HG02870 (cell line): ENCODE measurements around the gene PLA2G4F.

Source experiments
- ATAC-seq: cut with Tn5 transposase; IDR thresholded peaks from one replicate; pipeline ENCODE4 v1.9.1; 2021; ENCODE audit warnings: mild to moderate bottlenecking, moderate library complexity; ENCODE audit not compliant: unreplicated experiment

Gene PLA2G4F

DNA sequence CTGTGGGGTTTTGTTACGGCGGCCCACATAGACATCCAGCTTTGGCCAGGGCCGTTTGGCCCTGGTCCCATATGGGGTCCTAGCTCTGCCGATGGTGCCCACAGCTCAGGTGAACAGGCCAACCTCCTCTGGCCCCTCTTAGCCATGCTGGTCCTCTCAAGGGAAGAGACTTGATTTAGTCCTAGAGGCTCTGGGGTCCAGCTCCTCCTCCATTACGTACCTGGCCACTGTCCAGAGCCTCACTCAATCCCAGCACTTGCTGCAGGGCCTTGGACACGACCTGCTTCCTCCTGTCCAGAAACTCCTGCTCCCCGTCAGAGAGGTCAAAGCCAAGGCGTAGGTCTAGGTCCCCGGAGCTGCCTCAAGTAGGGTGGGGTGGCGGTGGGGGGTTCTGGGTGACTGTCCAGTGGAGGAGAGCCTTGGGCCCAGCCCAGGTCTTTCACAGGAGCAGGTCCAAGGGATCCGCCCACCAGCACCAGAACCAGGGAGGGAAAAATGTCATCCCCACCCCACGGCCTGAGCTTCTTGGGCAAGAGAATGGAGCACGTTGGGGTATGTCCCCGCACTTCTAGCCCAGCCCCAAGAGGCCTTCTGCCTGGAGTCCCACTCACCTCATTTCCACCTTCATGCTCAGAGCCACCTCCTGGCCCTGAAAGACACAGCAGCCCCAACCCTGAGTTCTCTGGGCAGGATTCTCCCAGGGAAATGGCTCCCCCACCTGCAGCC is 6.8 kb downstream of the PLA2G4F start:
- ATAC-seq: no peak

DNA sequence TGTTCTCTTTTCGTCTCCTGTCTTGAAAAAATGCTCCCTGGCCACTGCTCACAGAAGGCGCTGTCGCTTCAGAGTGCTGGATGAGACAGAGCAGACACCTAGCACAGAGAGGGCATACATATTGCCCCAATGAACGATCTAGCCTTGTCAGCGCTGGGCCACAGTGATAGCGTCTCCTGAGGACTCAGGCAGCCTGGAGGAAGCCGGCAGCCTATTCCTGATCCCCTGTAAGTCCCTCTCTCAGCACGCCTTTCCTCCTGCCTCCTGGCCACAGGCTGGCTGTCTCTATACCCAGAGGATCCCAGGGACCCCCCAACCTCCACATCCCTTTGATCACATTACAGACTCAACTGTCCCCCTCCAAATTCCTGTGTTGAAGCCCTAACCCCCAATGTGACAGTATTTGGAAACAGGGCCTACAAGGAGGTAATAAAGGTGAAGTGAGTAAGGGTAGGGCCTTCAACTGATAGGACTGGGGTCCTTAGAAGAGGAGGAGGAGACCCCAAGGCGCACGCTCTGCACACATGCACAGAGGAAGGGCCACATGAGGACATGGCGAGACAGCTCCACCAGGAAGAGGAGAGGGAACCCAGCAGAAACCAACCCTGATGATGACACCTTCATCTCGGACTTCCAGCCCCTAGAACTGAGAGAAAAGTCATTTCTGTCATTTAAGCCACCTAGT is 7.5 kb downstream of the PLA2G4F start:
- ATAC-seq: no peak

DNA sequence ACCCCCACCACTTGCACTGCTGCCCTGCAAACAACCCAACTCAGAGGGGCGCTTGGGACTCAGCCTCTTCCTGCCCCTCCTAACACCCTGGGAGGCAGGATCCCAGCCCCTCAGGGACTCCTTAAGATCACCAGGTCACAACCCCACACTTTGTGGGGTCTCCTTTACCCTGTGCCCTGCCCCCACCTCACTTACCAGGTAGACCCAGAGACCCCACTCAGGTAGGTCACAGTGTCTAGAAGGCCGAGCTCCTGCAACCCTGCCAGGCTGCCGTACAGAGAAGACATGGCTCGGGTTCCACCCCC is 9.1 kb downstream of the PLA2G4F start:
- ATAC-seq: no peak

DNA sequence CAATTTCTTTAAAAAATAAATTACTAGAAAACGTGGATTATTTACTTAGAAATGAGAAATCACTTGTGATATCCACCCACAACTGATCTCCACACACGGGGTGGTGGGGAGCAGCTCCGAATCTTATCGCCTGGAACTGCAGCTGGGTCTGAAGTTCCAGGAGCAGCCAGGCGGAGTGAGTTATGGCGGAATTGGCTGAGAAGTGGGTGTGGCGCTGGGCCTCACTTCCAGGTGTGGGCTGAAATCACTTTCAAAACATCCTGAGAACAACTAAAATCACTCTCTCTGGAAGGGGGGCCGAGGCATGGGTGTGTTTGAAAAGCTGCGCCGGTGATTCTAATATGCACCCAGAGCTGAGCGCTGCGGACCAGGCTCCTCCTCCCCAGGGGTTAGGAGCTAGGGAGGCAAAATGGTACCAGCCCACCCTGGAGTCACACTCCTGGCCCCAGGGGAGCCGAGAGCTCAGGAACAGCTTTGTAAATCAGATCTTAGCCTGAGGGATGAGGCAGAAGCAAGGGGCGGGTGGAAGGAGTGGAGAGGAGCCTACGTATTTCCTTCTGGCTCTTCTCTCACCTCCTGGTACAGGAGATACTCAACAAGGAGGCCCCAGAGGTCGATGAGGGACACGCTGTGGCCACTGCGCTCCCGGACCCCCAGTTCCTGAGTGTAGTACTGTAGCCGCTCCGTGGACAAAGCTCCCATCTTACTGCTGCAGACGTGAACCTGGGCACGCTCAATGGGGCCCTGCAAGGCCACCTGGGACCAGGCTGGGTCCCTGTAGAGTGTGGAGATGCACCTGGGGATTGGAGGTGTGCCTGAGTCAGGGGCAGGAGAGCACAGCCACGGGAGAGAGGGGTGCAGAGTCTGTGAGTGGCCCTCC is 9.6 kb downstream of the PLA2G4F start:
- ATAC-seq: no peak

DNA sequence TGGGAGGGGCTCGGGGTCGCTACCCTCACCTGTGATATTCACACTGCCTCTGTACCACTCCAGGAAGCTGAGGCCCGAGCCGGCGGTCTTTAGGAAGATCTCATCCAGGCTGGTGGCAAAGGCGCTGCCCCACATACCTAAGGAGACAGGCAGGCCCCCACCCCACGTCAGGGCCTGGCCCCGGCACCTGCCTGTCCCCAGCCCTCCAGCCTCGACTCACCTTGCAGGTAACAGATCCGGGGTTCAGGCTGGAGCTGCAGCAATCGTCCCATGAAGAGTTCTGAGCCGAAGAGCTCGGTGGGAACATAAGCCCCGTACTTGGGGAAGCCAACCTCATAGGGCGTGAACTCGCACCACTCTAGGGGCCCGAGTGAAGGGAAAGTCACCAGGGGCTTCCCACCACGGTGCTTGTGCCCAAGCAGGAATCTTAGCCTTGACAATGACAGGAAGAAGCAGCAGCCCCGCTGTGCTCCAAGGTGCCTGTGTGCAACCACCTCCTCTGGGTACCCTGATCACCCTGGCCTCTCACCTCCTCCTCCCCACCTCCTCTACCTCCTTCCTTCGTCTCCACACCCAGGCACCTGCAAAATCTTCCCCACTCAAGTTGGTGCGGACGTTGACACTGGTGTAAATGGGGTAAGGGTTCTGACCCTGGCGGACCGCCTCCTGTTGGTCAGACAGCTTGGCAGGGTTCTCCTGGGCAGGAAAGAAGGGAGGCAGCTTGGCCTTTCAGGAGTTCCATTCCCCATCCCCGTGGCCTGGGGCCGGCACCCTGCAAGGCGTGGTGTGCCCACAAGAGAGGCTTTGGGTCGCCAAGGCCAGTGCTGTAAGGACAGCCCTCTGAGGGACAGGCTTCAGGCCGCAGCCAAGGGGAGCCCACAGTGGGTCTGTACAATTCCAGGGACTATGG is 10.6 kb downstream of the PLA2G4F start:
- no peak for ATAC-seq

DNA sequence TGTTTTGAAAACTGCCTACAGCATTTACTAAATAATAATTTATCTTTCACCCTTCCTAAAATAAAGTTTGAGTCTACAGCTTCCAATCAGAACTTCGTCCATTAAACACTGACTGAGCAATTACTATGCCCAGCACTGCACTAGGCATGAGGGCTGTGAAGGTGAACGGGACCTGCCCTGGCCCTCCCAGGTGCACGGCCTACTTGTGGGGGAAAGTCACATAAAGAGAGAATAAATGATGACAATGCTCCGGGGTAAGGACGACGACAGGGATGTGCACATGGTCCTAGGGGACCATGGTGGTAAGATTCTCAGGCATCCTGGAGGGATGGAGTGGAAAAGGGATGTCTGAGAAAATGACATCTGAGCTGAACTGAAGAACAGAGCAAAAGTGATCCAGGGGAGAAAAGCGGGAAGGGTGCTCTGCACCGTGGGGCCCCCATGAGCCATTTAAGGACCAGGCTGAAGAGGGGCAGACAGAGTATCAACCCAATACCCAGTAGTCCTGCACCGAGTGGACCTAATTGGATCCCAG is 11.5 kb downstream of the PLA2G4F start:
- ATAC-seq: no peak

DNA sequence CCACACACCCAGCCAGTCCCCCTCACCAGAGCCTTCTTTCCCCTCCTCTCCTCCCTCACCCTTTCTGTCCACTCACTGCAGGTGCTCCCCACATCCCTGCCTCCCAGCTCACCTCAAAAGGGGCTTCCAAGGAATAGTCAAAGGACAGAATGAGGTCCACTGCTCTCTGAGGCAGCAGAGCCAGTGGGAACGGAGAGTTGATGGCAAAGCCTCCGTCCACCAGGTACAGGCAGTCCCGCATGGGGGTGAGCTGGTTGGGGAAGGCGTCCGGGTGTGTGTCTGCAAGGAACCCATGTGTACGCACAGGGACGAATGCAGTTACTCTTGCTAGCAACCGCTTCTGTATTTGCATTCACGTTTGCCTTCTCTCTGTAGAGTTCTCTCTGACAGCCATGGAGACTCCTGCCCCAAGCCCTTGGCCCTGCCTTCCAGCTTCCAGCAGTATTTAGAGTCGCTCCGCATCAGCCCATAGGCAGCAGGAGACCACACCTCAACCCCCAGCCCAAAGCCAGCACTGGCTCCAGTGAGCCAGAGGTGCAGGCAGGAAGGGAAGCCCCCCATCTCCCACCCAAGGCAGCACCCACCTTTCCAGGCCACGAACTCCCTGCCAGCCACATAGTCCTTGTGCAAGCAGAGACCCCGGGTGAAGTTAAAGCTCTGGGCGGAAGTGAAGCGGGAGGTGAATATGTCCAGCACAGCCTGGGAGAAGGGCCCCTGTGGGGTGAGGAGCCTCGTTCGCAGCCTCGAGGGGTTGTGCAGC is 12.4 kb downstream of the PLA2G4F start:
- no peak for ATAC-seq

DNA sequence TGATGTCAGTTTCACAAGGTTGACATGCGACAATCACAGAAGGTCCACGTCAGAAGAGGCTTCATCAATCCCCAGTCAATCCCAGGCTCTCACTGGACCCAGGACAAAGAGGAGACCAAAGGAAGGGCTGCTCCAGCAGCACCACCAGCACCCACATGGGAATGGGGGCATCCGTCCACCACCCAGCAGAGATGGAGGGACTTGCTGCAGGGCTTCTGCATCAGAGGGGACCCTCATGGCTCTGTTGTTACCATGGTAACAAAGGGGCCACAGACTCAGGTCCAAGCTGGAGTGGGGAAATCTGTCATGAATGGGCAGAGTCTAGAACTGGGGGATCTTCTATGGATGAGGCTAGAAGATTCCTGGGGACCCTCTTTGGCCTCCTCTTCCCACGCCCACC is 13.1 kb downstream of the PLA2G4F start:
- no peak for ATAC-seq

DNA sequence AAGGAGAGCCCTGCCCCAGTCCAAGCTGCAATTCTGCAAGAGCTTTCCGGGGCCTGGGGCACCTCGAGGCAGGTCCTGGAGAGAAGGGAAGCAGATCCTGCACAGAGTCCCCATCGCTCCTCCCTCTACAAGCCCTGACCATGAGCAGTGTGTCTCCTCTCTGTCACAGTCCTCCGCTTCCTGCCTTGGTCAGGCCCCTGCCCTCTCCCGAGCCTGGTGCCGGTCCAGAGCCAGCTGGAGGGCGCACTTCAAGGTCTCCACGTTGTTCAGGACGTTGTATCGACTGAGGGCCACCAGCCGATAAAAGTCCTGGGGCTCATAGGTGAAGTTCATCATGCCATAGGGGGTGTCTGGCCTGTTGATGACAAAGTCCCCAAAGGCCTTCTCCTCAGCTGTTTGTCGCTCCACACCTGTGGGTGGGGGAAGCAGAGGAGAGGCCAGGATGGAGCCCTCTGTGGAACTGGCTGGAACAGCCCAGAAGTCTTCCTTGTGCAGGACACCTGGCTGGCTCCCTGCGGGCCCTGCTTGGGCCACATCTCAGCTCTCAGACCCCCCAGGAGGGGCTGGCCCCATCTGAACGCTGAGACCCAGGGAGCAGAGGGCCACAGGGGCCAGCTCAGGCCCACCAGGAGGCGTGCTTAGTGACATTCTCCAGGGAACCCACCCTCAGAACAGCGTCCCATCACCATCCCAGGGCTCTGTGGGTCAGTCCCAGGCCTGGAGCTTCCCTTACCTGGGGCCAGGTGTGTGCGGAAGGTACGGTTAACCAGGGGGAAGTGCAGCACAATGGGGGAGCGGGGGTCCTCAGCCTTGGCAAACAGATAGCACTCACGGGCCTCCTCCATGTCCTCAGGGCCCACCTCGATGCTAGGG is 14.4 kb downstream of the PLA2G4F start:
- no peak for ATAC-seq

DNA sequence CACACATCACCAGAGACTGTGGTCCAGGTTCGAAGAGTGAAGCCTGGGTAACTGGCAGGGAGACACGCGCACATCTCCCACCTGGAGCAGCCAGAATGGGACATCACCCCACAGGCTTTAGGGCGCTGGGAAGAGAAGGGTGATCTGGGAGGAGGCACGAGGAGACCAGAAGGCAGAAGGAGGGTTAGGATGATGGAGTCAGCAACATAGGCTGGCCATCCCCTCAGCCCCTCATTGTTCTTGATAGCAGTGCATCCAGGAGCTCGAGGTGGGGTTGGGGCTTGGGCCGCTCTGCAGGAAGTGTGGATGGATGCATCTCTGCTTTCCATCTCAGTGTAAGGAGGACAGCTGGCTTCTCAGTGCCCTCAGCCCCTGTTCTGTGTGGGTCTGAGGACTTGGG is 15.2 kb downstream of the PLA2G4F start:
- ATAC-seq: no peak

DNA sequence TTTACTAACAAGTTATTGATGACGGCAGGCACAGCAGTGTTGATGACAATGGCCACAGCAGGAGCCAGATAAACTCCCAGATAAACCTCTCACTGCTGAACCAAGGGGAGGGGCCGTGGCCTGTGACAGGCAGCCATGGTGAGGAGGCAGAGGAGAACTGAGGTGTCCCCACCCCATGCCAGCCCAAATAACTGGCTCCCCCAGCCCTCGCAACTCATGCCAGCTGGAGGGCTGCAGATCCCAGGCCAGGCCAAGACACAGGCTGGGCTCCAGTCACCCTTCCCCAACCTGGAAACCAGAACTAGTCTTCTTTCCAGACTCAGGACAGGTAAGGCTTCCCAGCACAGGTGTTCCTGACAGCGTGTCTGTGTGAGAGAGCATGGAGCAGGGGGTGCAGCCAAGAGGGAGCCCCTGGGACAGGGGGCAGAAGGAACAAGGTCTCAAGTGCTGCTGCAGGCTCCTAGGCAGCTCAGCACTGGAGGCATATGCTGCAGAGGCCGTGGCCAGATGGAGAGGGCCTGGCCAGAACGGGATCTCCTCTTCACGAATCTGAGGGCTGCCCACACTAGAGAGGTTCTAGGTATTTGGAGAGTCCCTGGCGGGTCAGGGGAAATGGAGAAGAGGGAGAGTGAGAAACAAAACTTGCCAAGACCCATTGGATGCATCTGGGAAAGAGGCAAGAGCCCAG is 15.9 kb downstream of the PLA2G4F start:
- ATAC-seq: no peak

DNA sequence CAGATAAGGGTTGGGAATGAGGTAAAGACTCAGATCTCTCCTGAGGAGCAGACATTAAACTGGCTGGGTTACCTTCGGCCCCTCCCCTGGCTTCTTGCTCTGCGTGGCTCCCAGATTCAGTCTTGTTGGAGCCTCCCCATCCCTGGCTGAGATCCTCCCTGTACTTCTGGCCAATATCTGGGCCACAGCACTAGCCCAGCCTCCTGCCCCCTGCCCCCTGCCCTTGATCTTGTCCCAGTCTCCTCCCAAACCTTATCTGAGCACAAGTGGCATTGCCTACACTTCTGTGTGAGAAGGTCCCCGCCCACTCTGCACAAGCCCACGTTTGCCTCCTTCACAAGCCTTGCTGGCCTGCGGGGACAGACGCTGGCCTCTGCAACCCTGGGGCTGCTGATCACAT is 16.8 kb downstream of the PLA2G4F start:
- ATAC-seq: no peak

DNA sequence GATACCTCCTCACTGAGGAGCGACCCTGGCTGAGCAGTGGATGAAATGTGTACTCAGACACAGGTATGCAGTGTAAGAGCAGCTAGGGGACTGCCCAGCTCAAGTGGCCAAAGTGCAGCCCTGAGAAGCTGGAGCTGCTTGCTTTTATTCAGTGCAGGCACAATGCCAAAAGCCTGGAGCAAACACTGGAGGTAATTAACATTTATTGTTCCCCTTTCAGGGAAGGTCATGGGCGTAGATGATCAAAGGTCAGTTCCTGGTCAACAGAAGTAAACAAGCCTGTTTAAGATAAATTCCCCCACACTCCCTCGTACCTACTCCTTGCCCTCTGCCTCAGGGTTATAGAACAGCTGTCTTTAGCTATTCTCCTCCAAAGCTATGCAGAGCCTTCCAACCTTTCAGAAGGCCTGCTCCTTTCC is 17.5 kb downstream of the PLA2G4F start:
- ATAC-seq: no peak

DNA sequence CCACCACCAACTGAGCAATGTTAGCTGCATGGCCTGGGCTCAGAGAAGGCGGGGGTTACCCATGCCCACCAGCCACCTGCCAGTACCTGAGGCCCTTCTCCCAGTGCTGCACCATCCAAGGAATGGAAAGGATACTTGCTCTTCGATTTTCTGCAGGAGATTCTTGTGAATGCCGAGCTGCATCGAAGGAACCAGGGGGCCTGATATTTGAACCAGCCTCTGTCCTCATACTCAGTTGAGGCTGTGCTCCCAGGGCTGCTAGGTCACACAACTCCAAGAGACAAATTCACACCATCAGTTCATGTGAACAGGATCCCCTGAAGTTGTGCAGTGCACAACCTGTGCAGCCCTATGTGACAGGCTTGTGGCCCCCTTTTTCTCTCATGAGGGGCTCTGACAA is 18.0 kb downstream of the PLA2G4F start:
- no peak for ATAC-seq

DNA sequence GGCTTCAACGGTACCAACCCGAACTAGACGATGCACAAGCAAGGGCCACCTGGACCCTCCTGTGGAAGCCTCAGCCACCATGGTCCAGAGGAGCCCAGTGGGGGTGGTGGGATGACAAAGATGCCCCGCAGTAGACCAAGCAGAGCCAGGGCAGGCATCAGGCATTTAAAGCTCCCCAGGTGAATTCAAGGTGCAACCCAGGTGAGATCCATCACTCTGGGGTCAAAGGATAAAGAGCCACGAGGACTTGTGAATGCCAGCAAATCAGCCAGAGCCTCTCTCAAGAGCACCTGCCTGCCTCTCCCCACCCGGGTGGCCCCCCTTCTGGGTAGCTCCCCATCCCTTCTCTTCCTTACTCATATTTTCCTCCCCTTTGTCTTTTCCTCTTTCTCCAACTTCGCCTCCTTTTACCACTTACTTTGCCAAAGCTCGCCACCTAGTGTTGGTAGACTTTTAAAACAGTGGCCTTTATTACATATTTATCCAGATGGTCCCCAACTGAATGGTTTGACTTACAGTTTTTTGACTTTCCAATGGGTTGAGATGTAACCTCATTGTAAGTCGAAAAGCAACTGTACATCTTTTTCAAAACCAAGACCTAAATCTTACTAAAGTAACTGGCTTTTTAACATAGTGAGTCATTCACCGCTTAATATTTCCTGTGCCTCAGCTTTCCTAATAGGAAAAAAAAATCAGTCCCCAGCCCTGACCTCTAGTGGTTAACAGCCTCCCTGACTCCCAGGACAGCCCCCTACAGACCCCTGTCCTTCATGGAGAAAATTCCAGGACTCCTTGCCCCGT is 18.8 kb downstream of the PLA2G4F start:
- ATAC-seq: no peak

DNA sequence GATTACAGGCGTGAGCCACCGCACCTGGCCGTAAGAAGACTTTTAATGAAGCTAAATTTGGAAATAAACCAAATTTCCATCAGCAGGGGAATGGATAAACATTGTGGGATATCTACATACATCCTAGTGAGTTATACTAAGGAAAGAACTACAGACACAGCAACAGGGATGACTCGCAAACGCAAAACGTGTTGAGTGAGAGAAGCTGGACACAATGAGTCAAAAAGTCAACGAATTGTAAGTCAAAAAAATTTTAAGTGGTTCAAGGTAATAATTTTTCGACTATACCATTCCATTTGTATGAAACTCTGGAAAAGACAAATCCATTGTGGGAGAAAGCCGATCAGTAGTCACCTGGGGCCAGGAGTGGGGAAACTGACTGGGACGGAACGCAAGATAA is 19.9 kb downstream of the PLA2G4F start:
- ATAC-seq: no peak

DNA sequence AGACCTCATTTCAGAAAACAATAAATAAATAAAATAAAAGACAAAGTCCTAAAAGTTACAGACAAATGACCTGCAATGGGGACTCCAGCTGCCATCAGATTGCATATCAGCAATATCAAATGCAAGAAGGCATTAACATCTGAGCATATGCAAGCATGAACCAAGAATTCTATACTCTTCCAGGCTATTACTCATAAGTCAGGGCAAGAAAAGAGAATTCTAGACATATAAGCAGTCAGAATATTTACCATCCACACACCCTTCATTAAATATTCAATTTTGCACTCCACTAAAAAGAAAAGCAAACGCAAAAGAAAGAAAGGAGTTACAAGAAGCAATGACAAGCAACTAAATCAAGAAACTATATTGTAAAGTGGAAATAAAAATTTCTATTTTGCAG is 21.1 kb downstream of the PLA2G4F start:
- no peak for ATAC-seq
